Epidermal melanocyte (primary cell): ENCODE measurements around the gene JDP2.

Experiments used
- DNase-seq: peaks from one replicate; pipeline ENCODE4 v3.0.0; 2011; ENCODE audit warnings: low spot score; ENCODE audit not compliant: insufficient read length

The JDP2 gene

DNA sequence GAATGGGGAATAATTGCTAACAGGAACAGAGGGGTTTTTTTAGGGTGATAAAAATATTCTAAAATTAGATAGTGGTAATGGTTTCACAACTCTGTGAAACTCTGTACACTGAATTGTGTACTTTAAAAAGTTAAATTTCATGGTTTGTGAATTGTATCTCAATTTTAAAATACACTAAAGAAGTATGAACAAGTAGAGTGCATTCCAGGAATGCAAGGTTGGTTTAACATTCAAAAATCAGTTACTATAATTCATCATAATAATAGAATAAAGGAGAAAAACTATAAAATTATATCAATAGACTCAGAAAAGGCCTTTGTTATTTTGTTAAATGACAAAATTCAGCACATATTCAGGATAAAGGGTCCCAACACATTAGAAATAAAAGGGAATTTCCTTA is 83.4 kb downstream of the JDP2 start:
- DNase-seq = no peak

GRCh38 chr14:75513911-75514672 is 86.3 kb downstream of the JDP2 start:
- no peak for DNase-seq

- peak; percentile 29 for DNase-seq
Measured at GRCh38 chr14:75514673-75515628, 87.1 kb downstream of the JDP2 start.

GRCh38 chr14:75515629-75515996 is 87.8 kb downstream of the JDP2 start:
- DNase-seq = no peak

DNA sequence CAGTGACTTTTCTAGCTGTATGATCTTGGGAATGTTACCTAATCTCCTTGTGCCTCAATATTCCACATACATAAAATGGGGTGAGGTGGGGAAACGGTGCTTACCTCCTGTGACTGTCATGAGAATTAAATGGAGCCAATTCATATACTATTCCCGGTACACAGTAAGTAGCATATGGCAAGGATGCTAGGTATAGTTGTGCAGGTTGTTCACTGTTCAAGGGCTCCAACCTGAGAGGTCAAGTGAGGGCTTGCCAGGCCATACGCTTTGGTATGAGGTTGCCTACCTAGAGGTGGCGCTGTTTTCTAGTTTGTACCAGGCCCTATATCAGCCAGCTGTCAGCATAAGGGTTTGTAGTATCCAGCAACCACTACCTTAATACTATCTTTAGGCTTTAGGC is 90.8 kb downstream of the JDP2 start:
- no peak for DNase-seq

DNA sequence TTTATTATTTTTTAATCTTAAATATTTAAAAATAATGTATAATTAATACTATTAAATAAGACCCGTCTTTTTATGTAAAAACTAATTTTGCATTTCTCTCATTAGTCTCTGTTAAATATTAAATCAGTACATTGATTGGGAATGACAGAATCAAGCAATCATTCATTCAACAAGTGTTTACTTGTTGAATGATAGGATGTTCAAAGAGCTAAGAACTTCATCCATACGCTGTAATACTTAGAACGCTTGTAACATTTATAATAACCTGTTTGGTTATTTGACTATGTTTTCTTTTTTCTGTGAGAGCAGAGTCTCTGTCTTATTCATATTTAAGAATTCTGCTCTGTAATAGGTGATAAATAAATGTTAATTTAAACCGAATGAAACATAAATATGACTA is 91.6 kb downstream of the JDP2 start:
- no peak for DNase-seq

DNA sequence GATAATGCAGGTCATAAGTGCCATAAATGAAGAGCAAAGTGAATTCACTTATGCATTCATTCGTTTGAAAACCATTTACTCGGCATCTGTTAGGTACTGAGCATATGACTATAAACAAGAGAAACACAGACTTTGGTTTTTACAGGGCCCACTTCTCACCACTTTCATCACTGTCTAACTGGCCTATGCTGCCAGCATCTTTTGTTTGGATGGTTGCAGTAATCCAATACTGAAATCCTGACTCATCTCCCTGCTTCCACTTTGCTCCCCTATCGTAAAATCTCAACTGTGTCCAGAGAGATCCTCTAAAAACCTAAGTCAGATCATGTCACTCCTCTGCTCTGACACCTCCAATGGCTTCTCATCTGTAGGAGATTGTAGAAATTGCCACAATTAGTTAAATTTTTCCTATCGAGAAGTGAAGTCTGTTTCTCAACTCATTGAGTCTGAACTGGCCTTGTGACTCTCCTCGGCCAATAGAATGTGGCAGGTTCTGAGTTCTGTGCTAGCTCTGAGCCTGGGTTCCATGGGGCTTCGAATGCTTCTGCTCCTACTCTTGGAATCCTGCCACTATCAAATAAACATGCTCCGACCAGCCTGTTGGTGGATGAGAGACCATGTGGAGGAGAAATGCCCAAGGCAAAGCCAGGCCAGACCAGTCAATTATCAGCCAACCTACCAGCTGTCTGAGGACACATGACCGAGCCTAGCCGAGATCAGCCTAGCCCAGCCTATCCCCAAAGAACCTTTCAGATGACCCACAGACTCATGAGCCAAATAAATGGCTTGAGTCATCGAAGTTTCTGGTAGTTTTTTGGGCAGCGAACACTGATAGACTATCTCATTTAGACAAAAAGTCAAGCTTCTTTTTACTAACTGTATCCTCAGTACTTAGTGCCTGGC is 92.3 kb downstream of the JDP2 start:
- no peak for DNase-seq

- DNase-seq = no peak
Measured at GRCh38 chr14:75520852-75521251, 93.0 kb downstream of the JDP2 start.

GRCh38 chr14:75521415-75522199 is 93.8 kb downstream of the JDP2 start:
- DNase-seq = no peak

DNA sequence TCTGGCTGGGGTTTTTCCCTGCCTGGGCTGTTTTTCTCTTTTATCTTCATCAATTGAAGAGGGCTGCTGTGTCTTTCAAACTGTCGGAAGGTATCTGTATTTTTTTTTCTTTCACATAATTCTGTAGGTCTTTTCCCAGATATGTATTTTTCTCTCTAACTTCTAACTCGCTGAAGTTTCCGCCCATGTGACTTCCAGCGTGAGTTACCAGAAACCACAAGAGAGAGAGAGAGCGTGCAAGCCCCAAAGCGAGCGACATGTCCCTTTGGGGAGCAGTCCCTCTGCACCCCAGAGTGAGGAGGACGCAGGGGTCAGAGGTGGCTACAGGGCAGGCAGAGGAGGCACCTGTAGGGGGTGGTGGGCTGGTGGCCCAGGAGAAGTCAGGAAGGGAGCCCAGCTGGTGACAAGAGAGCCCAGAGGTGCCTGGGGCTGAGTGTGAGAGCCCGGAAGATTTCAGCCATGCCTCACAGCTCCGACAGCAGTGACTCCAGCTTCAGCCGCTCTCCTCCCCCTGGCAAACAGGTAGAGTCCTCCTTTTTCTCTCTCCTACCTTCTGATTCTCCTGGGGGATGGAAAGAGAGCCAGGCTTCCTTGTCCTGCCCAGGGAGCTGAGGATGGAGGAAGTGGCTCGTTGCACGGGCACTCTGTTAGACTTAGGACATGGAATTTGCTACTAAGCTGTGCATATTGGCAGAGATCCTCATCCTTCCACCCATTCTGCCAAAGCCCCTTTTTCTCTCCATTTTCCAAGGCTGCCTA is 94.6 kb downstream of the JDP2 start, which contains the start of gene BATF:
Gene BATF (plus strand): TSS at position 246 of the 759 bp plus-strand sequence. CDS start 214 bp downstream, at position 460.
- no peak for DNase-seq

DNA sequence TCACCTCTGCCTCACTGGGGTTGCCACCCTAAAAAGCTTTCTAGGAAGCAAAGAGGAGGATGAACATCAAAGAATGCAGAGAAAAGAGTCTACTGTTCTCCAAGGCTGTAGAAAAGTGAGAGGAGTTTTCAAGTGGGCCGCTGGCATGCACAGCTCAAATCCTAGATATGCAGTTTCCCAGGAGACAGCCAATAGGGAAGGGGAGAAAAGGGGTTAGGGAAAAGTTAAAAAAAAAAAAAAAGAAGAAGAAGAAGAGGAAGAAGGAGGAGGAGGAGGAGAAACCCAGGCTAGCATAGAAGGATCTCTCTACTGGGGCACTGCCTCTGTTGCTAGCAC is 95.1 kb downstream of the JDP2 start:
- DNase-seq = no peak
